Breast epithelium (tissue), 3 donors: ENCODE measurements around the gene CRHBP.

Experiments used
- POLR2A ChIP-seq: fragments of 450-650 bp; IDR thresholded peaks from one replicate; pipeline ENCODE4 v1.6.1; 2016; ENCODE audit warnings: antibody characterized with exemption, mild to moderate bottlenecking, moderate library complexity
- POLR2AphosphoS5 ChIP-seq, 3 donors: sonication (generic); formaldehyde crosslinking; IDR thresholded peaks; one replicate each; pipeline ENCODE4 v1.6.1; 2017; ENCODE audit warnings: antibody characterized with exemption in 3 of 3
- TF ChIP-seq, protein P1 (sequence below), 3 donors: fragments of 450-650 bp; IDR thresholded peaks; one replicate each; pipeline ENCODE4 v1.5.1; 2016 to 2017; ENCODE audit warnings: antibody characterized with exemption in 3 of 3, mild to moderate bottlenecking in 3 of 3, moderate library complexity in 3 of 3

- TF ChIP-seq, protein P1, sequence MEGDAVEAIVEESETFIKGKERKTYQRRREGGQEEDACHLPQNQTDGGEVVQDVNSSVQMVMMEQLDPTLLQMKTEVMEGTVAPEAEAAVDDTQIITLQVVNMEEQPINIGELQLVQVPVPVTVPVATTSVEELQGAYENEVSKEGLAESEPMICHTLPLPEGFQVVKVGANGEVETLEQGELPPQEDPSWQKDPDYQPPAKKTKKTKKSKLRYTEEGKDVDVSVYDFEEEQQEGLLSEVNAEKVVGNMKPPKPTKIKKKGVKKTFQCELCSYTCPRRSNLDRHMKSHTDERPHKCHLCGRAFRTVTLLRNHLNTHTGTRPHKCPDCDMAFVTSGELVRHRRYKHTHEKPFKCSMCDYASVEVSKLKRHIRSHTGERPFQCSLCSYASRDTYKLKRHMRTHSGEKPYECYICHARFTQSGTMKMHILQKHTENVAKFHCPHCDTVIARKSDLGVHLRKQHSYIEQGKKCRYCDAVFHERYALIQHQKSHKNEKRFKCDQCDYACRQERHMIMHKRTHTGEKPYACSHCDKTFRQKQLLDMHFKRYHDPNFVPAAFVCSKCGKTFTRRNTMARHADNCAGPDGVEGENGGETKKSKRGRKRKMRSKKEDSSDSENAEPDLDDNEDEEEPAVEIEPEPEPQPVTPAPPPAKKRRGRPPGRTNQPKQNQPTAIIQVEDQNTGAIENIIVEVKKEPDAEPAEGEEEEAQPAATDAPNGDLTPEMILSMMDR (IDR thresholded peaks at IDR 0.05), result no peak
- TF ChIP-seq POLR2A (no peak), POLR2AphosphoS5 (IDR thresholded peaks at IDR 0.05) (no peak)
These were observed 26.3 kb upstream of the CRHBP start for GRCh38 chr5:76926329-76927105.
